Renal pelvis (tissue), 4 donors: ENCODE measurements around the gene SMC3. TPM values are rescaled to one million over a fixed set of nuclear protein-coding genes. Genes with fewer than 3 reads are reported as not detected.
"Not testable (repeated sequence)": the region's sequence is repeated elsewhere in the genome, so short reads cannot be mapped to it uniquely, and the experiment has no call there.

Source experiments
- DNase-seq: peaks from one replicate; pipeline ENCODE4 v3.0.0-alpha.2; 2013
- polyA plus RNA-seq, 3 donors: library from polyadenylated mRNA; unstranded; fragments of 120-200 nt; gene quantifications; one replicate each; pipeline ENCODE4 v1.2.1, GENCODE V29; 2013; ENCODE audit not compliant: insufficient read length in 3 of 3

Gene SMC3
- polyA plus RNA-seq, 3 donors: 80.3 to 90.5 (median 87.3) TPM

DNA sequence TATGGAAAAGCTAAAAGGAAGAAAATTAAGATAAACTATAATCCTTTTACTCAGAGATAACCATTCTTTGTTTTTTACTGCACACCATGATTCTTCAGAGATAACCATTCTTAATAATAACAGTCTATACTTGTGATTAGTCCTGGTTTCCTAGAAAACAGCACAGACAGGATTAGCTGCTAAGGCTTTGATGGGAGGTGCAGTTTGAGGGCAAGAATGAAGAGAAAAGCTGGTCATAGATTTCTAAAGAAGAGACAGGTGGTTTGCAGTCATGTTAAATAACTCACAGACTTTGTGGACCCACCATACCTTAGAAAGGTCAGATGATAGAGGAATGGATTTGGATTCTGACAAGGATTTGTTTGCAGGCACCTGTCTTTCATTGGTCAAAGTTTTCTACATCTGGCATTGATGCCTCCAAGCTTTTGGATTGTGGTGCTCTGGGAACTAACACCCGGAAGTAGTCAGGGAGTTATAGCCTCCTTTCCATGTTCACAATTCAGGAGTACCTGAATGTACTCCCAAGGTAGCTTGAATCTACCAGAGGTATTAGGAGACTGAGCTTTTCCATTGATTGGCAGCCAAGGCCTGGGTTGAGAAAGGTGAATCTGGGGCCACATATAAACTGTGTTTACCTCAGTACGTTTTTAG is 3.7 kb downstream of the SMC3 start:
- no peak for DNase-seq

GRCh38 chr10:110572862-110573261 is 5.4 kb downstream of the SMC3 start:
- no peak for DNase-seq

GRCh38 chr10:110574420-110574819 is 6.9 kb downstream of the SMC3 start:
- no peak for DNase-seq

DNA sequence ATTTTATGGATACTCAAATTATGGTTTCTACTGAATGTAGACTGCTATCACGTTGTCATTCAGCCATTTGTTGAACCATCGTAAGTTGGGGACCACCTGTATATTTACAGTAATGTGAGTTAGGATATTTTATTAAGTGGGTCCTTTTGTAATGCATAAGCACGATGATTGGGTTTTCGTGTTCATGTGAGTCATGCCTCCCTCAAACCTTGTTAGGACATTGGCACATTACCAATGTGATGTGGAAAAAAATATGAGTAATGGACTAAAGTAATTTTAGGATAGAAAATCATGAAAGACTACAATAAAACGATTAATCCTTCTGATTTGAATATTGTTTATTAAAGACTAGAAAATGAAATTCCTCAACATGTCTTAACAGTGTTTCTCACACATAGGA is 8.7 kb downstream of the SMC3 start:
- DNase-seq: no peak

GRCh38 chr10:110577056-110577455 is 9.6 kb downstream of the SMC3 start:
- DNase-seq: no peak

DNA sequence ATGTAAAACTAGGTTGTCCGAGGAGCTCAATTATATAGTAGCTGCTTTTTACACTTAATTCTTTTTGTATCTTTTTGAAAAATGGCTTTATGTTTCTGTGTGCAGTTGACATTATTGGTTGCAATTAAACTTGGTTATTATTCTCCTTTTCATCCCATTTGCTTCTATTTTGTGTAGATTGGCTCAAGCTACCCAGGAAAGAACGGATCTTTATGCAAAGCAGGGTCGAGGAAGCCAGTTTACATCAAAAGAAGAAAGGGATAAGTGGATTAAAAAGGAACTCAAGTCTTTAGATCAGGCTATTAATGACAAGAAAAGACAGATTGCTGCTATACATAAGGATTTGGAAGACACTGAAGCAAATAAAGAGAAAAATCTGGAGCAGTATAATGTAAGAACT is 16.5 kb downstream of the SMC3 start:
- no peak for DNase-seq

- DNase-seq: no peak
Measured at GRCh38 chr10:110591760-110592159, 24.3 kb downstream of the SMC3 start.

- no peak for DNase-seq
Measured at GRCh38 chr10:110597476-110597875, 30.0 kb downstream of the SMC3 start.

DNA sequence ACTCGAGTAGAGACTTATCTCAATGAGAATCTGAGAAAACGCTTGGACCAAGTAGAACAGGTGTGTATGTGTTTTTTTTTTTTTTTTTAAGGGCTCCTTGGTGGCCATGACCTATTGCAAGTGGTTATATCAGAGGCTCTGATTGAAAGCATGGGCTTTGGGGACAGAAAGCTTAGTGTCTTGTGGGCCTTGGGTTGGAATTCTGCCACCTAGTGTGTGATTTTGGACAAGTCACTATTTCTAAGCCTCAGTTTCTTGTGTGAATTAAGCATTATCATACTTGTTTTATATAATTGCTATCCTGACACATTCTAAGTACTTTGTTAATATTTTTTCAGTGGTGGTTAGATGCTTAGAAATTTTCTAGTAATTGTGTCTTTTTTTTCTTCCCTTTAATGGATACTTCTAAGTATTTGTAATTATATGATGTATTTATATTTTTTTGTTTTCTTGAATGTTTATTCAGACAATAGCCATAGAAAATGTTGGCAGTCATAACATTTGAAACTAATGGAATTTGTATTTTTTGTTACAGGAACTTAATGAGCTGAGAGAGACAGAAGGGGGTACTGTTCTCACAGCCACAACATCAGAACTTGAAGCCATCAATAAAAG is 33.1 kb downstream of the SMC3 start:
- DNase-seq: peak; percentile 45

- DNase-seq: no peak
Measured at GRCh38 chr10:110601581-110601980, 34.1 kb downstream of the SMC3 start.

DNA sequence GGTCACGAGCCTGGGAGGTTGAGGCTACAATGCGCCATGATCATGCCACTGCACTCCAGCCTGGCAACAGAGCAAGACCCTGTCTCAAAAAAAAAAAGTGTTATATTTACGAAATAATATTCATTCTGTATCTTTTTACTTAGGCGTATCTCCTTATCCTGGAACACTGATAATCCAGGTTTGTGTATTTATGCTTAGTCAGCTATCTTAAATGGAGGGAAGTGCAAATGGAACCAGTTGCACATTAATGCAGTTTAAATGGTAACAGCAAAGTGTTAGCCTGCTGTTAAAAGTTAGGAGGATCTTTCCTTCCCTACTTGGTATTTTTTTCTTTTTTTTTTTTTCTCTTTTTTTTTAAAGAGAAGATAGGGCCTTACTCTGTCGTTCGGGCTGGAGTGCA is 40.6 kb downstream of the SMC3 start:
- no peak for DNase-seq

DNA sequence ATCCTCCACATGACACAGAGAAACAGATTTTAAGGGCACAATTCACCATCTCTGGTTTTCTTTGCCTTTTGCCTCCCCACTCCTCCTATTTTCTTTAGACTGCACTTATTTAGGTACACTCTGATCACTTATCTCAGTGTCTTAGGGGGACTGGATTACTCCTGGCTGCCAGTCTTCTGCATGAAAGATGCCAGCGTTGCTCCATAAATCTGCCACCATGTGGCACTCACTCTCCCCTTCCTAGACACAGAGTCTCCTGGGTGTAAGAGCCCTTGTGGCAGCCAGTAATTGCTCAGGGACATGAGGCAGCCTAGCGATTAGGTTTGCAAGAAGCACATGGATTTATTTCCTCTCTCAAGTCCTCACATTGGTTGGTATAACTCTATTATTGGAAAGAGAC is 42.1 kb downstream of the SMC3 start:
- DNase-seq: no peak

GRCh38 chr10:110610308-110610774 is 42.8 kb downstream of the SMC3 start:
- DNase-seq: peak; percentile 74

DNA sequence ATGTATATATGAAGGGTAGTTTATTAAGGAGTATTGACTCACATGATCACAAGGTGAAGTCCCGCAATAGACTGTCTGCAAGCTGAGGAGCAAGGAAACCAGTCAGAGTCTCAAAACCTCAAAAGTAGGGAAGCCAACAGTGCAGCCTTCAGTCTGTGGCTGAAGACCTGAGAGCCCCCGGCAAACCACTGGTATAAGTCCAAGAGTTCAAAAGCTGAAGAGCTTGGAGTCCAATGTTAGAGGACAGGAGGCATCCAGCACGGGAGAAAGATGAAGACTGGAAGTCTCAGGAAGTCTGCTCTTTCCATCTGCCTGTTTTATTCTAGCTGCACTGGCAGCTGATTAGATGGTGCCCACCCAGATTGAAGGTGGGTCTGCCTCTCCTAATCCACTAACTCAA is 43.3 kb downstream of the SMC3 start:
- not testable (repeated sequence) for DNase-seq

DNA sequence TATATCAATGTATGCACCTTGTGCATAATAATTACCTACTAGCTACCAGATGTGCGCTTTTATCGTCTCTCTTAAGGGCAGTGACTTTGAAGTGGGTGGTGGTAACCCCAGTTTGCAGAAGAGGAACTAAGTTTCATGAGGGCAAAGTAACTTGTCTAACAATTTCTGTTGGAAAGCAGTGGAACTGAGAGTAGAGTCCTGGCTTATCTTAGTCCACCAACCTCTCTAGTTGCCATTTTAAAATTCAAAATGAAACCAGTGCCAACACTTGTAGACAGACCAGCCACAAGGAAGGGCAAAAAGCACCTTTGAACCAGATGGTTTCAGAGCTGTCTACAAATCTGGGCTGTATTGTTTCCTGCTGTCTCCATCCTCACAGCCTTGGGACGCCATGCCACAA is 44.6 kb downstream of the SMC3 start:
- no peak for DNase-seq

DNA sequence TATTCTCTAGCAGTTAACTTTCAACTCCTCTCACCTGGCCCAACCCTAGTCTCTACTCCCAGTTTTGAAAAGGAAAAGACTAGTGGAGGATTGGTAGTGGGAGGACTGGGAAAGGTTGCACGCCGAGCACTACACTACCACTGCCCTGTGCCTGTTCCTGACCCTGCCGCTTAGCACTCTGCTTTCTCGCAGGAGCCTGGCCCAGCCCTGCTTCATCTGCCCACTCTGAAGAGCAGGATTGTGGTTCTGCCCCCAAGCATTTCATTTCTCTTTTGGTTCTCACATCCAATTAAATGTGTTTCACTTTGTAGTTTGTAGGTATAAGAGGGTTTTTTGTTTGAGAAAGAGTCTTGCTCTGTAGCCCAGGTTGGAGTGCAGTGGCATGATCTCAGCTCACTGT is 45.1 kb downstream of the SMC3 start:
- no peak for DNase-seq

GRCh38 chr10:110613341-110613995 is 46.0 kb downstream of the SMC3 start:
- no peak for DNase-seq

DNA sequence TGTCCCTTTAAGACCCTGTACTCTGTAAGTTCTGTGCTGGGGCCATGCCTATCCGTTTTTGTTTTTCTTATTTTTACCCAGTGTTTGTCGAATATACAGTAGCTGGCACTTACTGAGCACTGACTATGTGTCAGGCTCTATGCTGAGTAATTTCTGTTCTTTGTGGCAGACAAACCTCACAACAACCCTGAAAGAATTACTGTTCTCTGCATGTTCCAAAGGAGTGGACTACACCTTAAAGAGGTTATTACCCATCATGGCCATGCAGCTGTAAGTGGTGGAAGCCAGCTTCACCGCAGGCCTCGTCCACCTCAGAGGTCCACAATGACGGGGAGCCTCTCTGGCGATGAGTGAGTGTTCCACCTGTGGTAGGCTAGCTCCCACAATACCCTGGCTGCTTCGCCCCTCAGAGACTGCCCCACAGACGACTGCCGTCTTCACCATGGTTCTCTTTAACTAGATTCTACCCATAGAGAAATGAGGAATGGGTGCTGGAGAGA is 46.6 kb downstream of the SMC3 start:
- DNase-seq: no peak

GRCh38 chr10:110615057-110615747 is 47.7 kb downstream of the SMC3 start:
- DNase-seq: peak; percentile 54

- DNase-seq: no peak
Measured at GRCh38 chr10:110616493-110617033, 49.1 kb downstream of the SMC3 start.

- no peak for DNase-seq
Measured at GRCh38 chr10:110617425-110618229, 50.1 kb downstream of the SMC3 start.
